ENCODE measurements around the gene NRXN3. TPM values are rescaled to one million over a fixed set of nuclear protein-coding genes. Genes with fewer than 3 reads are reported as not detected.

NRXN3 gene
- total RNA-seq, 2 donors from 2014 or later, result 1.2 to 7.8 TPM

DNA sequence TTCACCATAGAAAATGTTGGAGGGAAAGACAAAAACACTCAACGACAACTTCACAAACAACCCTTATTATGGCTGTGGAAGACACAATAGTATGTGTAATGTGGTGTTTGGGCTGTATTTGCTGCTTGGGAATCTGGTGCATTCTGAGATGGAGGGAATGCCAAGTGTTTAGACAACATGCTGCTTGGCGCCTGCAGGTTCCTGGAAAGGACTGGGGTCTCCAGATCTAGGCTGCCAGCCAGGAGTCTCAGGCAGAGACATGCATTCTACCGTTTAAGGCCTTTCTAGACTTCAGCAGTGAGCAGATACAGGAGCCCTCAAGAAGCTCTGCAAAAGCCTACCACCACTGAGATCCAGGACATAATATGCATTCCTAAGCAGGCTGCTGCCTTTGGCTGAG, 418.7 kb downstream of the NRXN3 start:
- Histone ChIP-seq H3K27me3 (no peaks in the 10 kb centered on the region), H3K9me3 (no peaks in the 10 kb centered on the region), H3K9ac (ENCODE audit: low read depth in 2 of 2, low read length in 2 of 2) (no peak overlapping the region), H3K4me1 (no peaks in the 10 kb centered on the region), H3K4me3 (no peak overlapping the region), H3K27ac (no peak overlapping the region), H3K36me3 (no peaks in the 10 kb centered on the region)
- TF ChIP-seq, protein P1, sequence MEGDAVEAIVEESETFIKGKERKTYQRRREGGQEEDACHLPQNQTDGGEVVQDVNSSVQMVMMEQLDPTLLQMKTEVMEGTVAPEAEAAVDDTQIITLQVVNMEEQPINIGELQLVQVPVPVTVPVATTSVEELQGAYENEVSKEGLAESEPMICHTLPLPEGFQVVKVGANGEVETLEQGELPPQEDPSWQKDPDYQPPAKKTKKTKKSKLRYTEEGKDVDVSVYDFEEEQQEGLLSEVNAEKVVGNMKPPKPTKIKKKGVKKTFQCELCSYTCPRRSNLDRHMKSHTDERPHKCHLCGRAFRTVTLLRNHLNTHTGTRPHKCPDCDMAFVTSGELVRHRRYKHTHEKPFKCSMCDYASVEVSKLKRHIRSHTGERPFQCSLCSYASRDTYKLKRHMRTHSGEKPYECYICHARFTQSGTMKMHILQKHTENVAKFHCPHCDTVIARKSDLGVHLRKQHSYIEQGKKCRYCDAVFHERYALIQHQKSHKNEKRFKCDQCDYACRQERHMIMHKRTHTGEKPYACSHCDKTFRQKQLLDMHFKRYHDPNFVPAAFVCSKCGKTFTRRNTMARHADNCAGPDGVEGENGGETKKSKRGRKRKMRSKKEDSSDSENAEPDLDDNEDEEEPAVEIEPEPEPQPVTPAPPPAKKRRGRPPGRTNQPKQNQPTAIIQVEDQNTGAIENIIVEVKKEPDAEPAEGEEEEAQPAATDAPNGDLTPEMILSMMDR (IDR thresholded peaks at IDR 0.05), result no peak
- intact Hi-C loops (cut with DNase I), result no loop called here
- DNase-seq, result no peak

DNA sequence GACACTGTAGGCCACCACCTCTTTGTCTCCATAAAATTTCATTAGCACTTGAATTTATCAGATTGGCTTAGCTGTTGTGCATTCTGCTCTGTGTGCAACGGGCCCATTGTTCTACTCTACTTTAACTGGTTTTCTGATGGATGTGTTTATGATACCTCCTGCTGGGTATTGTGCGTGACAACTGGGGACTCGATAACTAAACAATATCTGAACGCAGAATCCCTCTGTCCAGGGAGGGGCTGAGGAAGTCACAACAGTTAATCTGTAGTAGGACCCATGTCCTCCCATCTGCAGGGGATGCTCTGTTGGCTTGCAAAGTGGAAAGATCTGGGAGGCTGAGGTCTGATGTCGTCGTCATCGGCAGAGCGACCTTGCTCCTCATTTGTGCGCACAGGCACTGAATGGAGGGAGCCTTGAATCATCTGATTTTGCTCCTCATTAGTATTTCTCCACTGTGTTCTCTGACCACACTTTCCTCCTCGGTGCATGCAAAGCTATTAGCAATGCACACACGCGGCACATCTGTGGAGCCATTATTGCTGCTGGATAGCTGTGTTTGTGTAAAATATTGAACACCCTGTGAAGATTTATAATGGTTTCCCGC, 422.5 kb downstream of the NRXN3 start:
- H3K9ac ChIP-seq (ENCODE audit: low read depth in 2 of 2, low read length in 2 of 2), result no peak overlapping the region
- no peaks in the 10 kb centered on the region for H3K4me1 ChIP-seq
- no peaks in the 10 kb centered on the region for H3K9me3 ChIP-seq
- H3K4me3 ChIP-seq, result no peak overlapping the region
- intact Hi-C loops (cut with DNase I), result loop anchor here (10.0 kb wide), 1 partner anchor 138 kb away; no protein-coding TSS in a partner anchor
- H3K27me3 ChIP-seq, result no peaks in the 10 kb centered on the region
- H3K36me3 ChIP-seq, result no peaks in the 10 kb centered on the region
- no peak for DNase-seq
- H3K27ac ChIP-seq, result no peak overlapping the region
- TF ChIP-seq, protein P1 (IDR thresholded peaks at IDR 0.05), result no peak

DNA sequence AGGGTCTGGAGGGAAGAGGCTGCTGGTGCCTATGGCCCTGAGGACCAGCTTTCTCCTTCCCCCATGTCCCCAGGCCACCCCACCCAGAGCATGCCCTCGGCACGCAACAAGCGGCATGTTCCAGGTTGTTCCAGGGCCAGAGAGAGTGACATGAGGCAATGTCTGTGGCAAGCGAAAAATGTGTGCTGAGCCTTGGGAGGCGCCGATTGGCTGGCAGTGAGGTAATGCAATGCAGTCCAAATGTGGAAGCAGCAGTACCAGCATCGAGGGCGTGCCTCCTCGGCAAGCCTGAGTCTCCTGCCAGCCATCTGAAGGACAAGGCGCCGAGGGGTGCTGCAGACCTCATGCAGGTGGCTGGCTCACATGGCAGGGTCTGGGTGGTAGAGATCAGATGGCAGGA, 423.8 kb downstream of the NRXN3 start:
- DNase-seq, result no peak

DNA sequence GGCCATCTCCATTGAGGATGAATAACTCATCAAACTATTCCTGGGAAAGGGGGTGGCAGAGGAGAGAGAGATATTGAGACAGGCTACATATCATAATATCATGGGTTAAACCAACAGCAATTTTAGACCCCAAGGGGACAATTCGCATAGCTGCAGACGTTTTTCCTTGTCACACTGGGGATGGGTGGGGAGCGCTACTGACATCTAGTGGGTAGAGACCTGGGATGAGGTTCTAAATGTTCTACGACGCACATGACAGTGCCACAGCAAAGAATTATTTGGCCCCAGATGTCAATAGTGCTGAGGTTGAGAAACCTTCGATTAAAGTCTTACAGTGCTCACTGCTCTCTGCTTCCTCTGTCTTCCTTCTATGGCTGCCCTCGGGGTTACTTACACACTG, 425.6 kb downstream of the NRXN3 start:
- H3K9me3 ChIP-seq, result no peaks in the 10 kb centered on the region
- H3K36me3 ChIP-seq, result no peaks in the 10 kb centered on the region
- H3K27ac ChIP-seq, result no peak overlapping the region
- H3K4me1 ChIP-seq, result no peaks in the 10 kb centered on the region
- no peak overlapping the region for H3K9ac ChIP-seq (ENCODE audit: low read depth in 2 of 2, low read length in 2 of 2)
- TF ChIP-seq, protein P1 (IDR thresholded peaks at IDR 0.05), result no peak
- DNase-seq, result peak; percentile 17
- no peak overlapping the region for H3K4me3 ChIP-seq
- no peaks in the 10 kb centered on the region for H3K27me3 ChIP-seq
- intact Hi-C loops (cut with DNase I), result loop anchor here (10.0 kb wide), 1 partner anchor 141 kb away; no protein-coding TSS in a partner anchor

More for the DNA sequence above, 423.8 kb downstream of the NRXN3 start:
- Histone ChIP-seq H3K9me3 (no peaks in the 10 kb centered on the region), H3K27ac (no peak overlapping the region), H3K9ac (ENCODE audit: low read depth in 2 of 2, low read length in 2 of 2) (no peak overlapping the region), H3K4me3 (no peak overlapping the region), H3K36me3 (no peaks in the 10 kb centered on the region), H3K27me3 (no peaks in the 10 kb centered on the region), H3K4me1 (no peaks in the 10 kb centered on the region)
- TF ChIP-seq, protein P1 (IDR thresholded peaks at IDR 0.05), result no peak
- intact Hi-C loops (cut with DNase I), result loop anchor here (10.0 kb wide), 1 partner anchor 139 kb away; no protein-coding TSS in a partner anchor

DNA sequence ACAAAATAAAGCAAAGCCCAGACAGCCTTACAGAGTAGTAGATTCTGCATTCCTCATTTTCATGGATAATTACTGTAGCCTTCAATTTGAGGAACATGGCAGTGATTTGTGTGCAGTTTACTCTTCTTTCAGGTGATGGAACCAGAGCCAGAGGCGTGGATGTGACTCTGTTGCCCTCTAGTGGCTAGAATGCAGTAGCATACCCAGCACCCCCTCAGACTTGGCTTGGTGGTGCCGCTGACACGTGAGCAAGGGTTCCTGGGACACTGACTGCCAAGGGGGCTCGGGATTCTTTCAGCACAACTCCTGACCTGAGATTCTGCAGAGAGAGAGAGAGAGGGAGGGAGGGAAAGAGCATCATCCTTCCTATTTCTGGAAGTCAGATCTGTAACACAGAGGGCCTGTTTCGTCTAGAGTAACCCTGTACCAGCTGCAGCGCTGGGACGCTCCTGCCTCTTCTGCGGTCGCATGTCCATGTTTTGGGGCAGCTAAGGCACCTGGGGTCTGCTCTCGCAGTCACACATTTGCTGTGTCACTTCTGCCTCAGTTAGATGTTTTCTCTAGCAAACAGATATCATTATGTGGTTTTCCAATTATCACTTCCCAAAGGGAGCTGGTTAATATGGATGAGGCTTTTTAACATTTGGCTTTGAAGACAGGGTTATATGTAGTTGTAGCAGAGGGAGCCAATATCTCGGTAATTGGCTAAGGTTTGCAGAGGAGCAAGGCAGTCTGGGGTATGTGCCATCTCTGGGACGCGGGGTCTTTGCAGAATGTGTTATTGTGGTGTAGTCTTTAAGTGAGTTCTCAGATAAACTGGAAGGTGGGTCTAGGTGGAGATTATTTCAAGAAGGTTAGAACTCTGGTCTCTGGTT, 428.1 kb downstream of the NRXN3 start:
- Histone ChIP-seq H3K4me3 (no peak overlapping the region), H3K9ac (ENCODE audit: low read depth in 2 of 2, low read length in 2 of 2) (no peak overlapping the region), H3K27me3 (no peaks in the 10 kb centered on the region), H3K9me3 (no peaks in the 10 kb centered on the region), H3K27ac (no peak overlapping the region), H3K36me3 (no peaks in the 10 kb centered on the region), H3K4me1 (no peaks in the 10 kb centered on the region)
- intact Hi-C loops (cut with DNase I), result loop anchor here (10.0 kb wide), 1 partner anchor 143 kb away; no protein-coding TSS in a partner anchor
- TF ChIP-seq, protein P1 (IDR thresholded peaks at IDR 0.05), result peak; percentile 88
- DNase-seq, result peak; percentile 30

Data from colonic mucosa (tissue), 4 donors.